Measurements from ENCODE around the gene SLC7A7.

- TF ChIP-seq ZNF423 (tag by site-specific recombination; IDR thresholded peaks at IDR 0.05), result no peak
- no peak for TF ChIP-seq ZNF580 (tag by site-specific recombination; IDR thresholded peaks at IDR 0.05)
- TF ChIP-seq ZNF274 (IDR thresholded peaks at IDR 0.05; ENCODE audit: low read length), result no peak
- no peak for TF ChIP-seq ZNF274 (tag by site-specific recombination; IDR thresholded peaks at IDR 0.05; ENCODE audit: borderline replicate concordance)
- no peak for TF ChIP-seq ZBTB7A (tag by site-specific recombination; IDR thresholded peaks at IDR 0.05; ENCODE audit: low read depth)
- no peak for TF ChIP-seq ZSCAN16 (tag by site-specific recombination; IDR thresholded peaks at IDR 0.05)
- no peak for TF ChIP-seq CTCF (tag by site-specific recombination; IDR thresholded peaks at IDR 0.05)
- no peak for TF ChIP-seq ZNF292 (tag by site-specific recombination; IDR thresholded peaks at IDR 0.05; ENCODE audit: borderline replicate concordance, low read depth)
Measured at GRCh38 chr14:22780105-22780679, 35.0 kb downstream of the SLC7A7 start.
